Smooth muscle cell (in vitro differentiated cells): ENCODE measurements around the gene CLPSL2. TPM values are rescaled to one million over a fixed set of nuclear protein-coding genes. Genes with fewer than 3 reads are reported as not detected.

ENCODE experiments used
- DNase-seq: peaks from one replicate; lab custom pipeline; 2025; ENCODE audit not compliant: unreplicated experiment; lab: John Stamatoyannopoulos, UW
- H2AFZ ChIP-seq: fragments of 200-600 bp; sonication (generic); 2 replicates; pipeline ENCODE4 v1.6.0; 2016; ENCODE audit warnings: antibody characterized with exemption, low read depth, mild to moderate bottlenecking
- H3F3A ChIP-seq: fragments of 200-600 bp; sonication (generic); 2 replicates; pipeline ENCODE4 v1.6.0; 2017; ENCODE audit warnings: antibody characterized with exemption, low read depth
- H3K27ac ChIP-seq: fragments of 200-600 bp; sonication (generic); 2 replicates; pipeline ENCODE4 v1.5.1; 2016; ENCODE audit warnings: low read depth, mild to moderate bottlenecking
- H3K27me3 ChIP-seq: fragments of 200-600 bp; sonication (generic); 2 replicates; pipeline ENCODE4 v1.6.1; 2016; ENCODE audit warnings: low read depth, mild to moderate bottlenecking
- H3K36me3 ChIP-seq: fragments of 200-600 bp; sonication (generic); 2 replicates; pipeline ENCODE4 v1.5.1; 2016; ENCODE audit warnings: low read depth
- H3K4me1 ChIP-seq: fragments of 200-600 bp; sonication (generic); 2 replicates; pipeline ENCODE4 v1.5.1; 2016; ENCODE audit warnings: low read depth
- H3K4me2 ChIP-seq: fragments of 200-600 bp; sonication (generic); 2 replicates; pipeline ENCODE4 v1.6.0; 2016; ENCODE audit warnings: mild to moderate bottlenecking
- H3K4me3 ChIP-seq: fragments of 200-600 bp; sonication (generic); 2 replicates; pipeline ENCODE4 v1.5.1; 2016; ENCODE audit warnings: mild to moderate bottlenecking
- H3K79me2 ChIP-seq: fragments of 200-600 bp; sonication (generic); 2 replicates; pipeline ENCODE4 v1.6.0; 2016; ENCODE audit warnings: low read depth, mild to moderate bottlenecking
- H3K9ac ChIP-seq: fragments of 200-600 bp; sonication (generic); 2 replicates; pipeline ENCODE4 v1.6.0; 2016; ENCODE audit warnings: low read depth
- H3K9me3 ChIP-seq: fragments of 200-600 bp; sonication (generic); replicated peaks from 2 replicates; pipeline ENCODE4 v1.5.1; 2016; ENCODE audit warnings: low read depth
- H4K20me1 ChIP-seq: fragments of 200-600 bp; sonication (generic); 2 replicates; pipeline ENCODE4 v1.6.0; 2016; ENCODE audit warnings: low read depth
- WGBS: methylation state at CpG from one replicate; pipeline ENCODE4 v1.1.7; 2016; ENCODE audit warnings: low lambda C conversion rate; 5-methylcytosine and 5-hydroxymethylcytosine counted together
- polyA plus RNA-seq: library from polyadenylated mRNA; unstranded; fragments of >200 nt; fragmentation: Nextera tagmentation; extraction: Ambion mirVana; gene quantifications from 2 replicates; pipeline ENCODE4 v1.2.1, GENCODE V29; 2016
- total RNA-seq: library from RNA; depleted of rRNA; stranded (reverse); fragments of >200 nt; gene quantifications from 2 replicates; pipeline ENCODE4 v1.2.3, GENCODE V29; 2014
- TF ChIP-seq, protein P1 (sequence below): fragments of 200-600 bp; sonication (generic); IDR thresholded peaks from 2 replicates; pipeline ENCODE4 v1.5.1; 2017; ENCODE audit warnings: borderline replicate concordance, mild to moderate bottlenecking, antibody characterized with exemption; ENCODE audit not compliant: insufficient read depth, poor library complexity, severe bottlenecking

The CLPSL2 gene, protein sequence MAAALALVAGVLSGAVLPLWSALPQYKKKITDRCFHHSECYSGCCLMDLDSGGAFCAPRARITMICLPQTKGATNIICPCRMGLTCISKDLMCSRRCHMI
- total RNA-seq (not detected in 2 replicates), polyA plus RNA-seq (1.9 and 2.0 TPM in 2 replicates)

DNA sequence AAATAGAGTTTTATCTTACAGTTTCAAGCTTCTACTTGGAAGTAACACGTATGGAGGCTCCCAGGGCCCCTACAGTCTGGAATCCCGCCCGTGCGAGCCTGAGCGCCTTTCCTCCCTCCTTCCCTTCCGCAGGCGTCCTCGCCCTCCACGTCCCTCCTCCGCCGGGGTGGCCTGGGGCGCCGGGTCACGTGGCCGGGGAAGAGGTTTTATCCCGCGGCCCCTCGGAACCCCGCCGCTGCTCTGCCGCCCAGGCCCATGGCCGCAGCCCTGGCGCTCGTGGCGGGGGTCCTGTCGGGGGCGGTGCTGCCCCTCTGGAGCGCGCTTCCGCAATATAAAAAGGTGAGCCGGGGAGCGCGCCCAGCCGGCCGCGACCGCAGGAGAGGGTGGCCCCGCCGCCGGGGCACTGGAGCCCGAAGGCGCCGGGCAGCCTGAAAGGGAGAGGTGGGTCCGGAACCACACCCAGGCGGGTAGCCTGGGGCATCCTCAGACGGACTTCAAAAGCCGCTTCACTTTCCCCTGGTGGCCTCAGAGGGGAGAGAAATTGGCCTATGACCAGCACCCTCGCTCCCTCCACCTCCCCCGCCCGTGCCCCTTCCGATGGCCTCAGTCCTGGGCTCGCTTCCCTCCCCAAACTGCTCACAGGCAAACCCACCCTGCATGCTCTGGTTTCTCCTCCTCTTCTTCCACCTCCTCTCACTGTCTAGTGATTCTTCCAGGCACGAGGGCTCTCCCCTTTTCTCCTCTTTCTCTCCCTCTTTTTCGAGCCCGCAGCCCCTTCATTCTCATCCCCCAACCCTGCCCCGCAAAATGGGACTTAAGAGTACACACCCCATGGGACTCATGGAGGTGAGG lies at the start of gene CLPSL2:
Gene CLPSL2 (plus strand): TSS at position 235 of the 852 bp plus-strand sequence. CDS start 21 bp downstream, at position 256.
- TF ChIP-seq, protein P1, sequence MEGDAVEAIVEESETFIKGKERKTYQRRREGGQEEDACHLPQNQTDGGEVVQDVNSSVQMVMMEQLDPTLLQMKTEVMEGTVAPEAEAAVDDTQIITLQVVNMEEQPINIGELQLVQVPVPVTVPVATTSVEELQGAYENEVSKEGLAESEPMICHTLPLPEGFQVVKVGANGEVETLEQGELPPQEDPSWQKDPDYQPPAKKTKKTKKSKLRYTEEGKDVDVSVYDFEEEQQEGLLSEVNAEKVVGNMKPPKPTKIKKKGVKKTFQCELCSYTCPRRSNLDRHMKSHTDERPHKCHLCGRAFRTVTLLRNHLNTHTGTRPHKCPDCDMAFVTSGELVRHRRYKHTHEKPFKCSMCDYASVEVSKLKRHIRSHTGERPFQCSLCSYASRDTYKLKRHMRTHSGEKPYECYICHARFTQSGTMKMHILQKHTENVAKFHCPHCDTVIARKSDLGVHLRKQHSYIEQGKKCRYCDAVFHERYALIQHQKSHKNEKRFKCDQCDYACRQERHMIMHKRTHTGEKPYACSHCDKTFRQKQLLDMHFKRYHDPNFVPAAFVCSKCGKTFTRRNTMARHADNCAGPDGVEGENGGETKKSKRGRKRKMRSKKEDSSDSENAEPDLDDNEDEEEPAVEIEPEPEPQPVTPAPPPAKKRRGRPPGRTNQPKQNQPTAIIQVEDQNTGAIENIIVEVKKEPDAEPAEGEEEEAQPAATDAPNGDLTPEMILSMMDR = no peak
- no peaks in the 10 kb centered on the region for H3K79me2 ChIP-seq
- H3K9ac ChIP-seq = no peak within 1 kb of the TSS

DNA sequence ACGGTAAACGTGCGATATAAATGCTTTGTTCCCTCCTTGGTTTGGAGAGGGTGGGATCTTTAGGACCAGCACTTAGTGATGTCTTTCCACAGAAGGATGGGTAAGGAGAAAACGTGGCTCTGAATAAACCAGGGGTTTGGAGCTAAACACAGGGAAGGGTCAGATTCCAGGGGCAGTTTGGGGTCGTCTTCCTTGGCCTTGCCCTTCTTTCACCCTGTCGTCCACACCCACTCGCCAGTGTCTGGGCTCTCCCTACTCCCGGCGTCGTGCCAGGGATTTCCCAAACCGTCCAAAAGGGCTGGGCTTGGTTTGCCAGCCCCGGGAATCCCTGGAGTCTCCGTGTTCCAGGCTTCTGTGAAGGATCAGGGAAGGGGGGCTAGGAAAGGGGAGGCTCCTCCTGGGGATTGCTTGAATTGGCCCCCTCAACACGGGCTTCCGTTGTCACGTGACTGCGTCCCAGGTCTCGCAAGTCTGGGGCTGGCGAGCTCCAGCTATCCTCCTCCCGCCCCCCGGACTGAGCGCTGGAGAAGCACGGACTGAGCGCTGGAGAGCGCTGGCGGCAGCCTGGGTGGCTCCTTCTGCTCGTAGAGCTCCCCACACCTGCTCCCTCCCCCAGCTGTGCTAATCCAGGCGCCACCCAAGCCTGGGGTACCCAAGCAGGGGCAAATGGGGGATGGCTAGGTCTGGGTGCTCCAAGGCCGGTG lies 49.0 kb upstream of the CLPSL2 start:
- Histone ChIP-seq H4K20me1 (no peaks in the 10 kb centered on the region), H3K9me3 (no peaks in the 10 kb centered on the region), H3K4me2 (peak overlapping the region; percentile 99), H3F3A (no peaks in the 10 kb centered on the region), H3K27ac (no peak overlapping the region), H3K4me3 (peak overlapping the region; percentile 64), H3K36me3 (no peaks in the 10 kb centered on the region), H3K4me1 (peaks cover 20% of the 10 kb centered on the region), H3K9ac (peak overlapping the region; percentile 55), H3K79me2 (no peaks in the 10 kb centered on the region), H2AFZ (peak overlapping the region; percentile 72), H3K27me3 (no peaks in the 10 kb centered on the region)
- DNase-seq = peak; percentile 83
- 4% methylated on average over 29 of the region's 29 CpGs for WGBS
- TF ChIP-seq, protein P1 = no peak

More for the DNA sequence above, at the start of gene CLPSL2:
- DNase-seq = no peak
- Histone ChIP-seq H4K20me1 (no peaks in the 10 kb centered on the region), H3K4me1 (peaks cover 3% of the 10 kb centered on the region), H3F3A (no peaks in the 10 kb centered on the region), H3K9me3 (no peaks in the 10 kb centered on the region), H3K4me3 (peak within 1 kb of the TSS; percentile 71), H3K27ac (no peak within 1 kb of the TSS), H3K27me3 (no peaks in the 10 kb centered on the region), H3K4me2 (peak within 1 kb of the TSS; percentile 98), H2AFZ (peak within 1 kb of the TSS; percentile 95), H3K36me3 (no peaks in the 10 kb centered on the region)
- 6% methylated on average over 44 of the region's 56 CpGs for WGBS

DNA sequence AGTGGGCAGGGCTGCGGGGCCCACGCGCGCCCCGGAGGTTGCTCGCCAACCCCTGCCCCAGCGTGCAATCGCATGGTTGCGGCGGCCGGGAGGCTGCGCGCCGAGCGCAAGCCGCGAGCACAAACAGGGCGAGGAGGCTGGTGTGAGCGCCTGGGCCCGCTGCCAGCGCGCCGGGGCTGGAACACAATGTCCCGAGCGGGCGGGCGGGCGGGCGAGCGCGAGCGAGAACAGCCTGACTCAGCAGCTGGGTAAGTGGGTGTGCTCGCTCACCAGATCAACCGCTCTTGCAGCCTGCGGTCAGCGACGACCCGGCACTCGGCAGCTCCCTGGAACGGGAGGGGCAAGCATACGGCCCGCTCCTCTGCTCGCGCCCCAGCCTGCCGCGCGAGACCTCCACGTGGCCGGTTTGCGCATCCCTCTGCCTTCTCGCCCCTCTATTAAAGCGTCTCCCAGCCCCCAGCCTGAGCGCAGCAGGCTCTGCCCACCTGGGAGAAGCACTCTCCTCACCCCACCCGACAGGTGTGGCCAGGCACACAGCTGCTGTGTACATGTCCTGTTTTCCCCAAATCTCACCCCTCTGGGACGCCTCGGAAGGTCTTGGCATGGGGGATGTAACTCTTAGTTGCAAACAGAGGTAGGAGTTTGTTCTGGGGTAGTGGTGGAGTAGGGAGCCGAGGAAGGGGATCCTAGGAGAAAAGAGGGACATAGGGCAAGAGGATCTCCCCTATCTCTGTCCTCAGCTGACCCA lies 48.3 kb upstream of the CLPSL2 start:
- WGBS = 6% methylated on average over 30 of the region's 57 CpGs

More for the DNA sequence above, 48.3 kb upstream of the CLPSL2 start:
- Histone ChIP-seq H3K9me3 (no peaks in the 10 kb centered on the region), H3K4me2 (peak overlapping the region; percentile 99), H3K36me3 (no peaks in the 10 kb centered on the region), H3K4me1 (peaks cover 27% of the 10 kb centered on the region), H4K20me1 (no peaks in the 10 kb centered on the region), H3K27ac (no peak overlapping the region), H3K4me3 (peak overlapping the region; percentile 64), H3K9ac (peak overlapping the region; percentile 55), H2AFZ (peak overlapping the region; percentile 72), H3F3A (no peaks in the 10 kb centered on the region), H3K79me2 (no peaks in the 10 kb centered on the region), H3K27me3 (no peaks in the 10 kb centered on the region)
- DNase-seq = peak; percentile 83
- TF ChIP-seq, protein P1 = no peak
